Liver (tissue), 9 donors: ENCODE results near the gene ZNF185. TPM values are rescaled to one million over a fixed set of nuclear protein-coding genes. Genes with fewer than 3 reads are reported as not detected.

Experiments
- DNase-seq: peaks from one replicate; pipeline ENCODE4 v3.0.0-alpha.2; 2017; ENCODE audit warnings: low spot score
- H3K27ac ChIP-seq, 2 donors: one replicate each; pipeline ENCODE4 v1.7.0; 2013; ENCODE audit warnings: inconsistent platforms in 2 of 2, low read length in 2 of 2, control low read depth in 1 of 2, low read depth in 1 of 2, mild to moderate bottlenecking in 1 of 2
- H3K27me3 ChIP-seq, 4 donors: one replicate each; pipeline versions ENCODE4 v1.6.1 to v1.7.0; 2013; ENCODE audit warnings: low read length in 3 of 4, inconsistent platforms in 1 of 4, mild to moderate bottlenecking in 1 of 4, moderate library complexity in 1 of 4; ENCODE audit not compliant: control insufficient read depth in 4 of 4, insufficient read depth in 4 of 4
- H3K36me3 ChIP-seq, 4 donors: one replicate each; pipeline versions ENCODE4 v1.6.1 to v1.7.0; 2013; ENCODE audit warnings: low read length in 3 of 4, mild to moderate bottlenecking in 3 of 4, low read depth in 1 of 4, moderate library complexity in 1 of 4; ENCODE audit not compliant: control insufficient read depth in 4 of 4, insufficient read depth in 3 of 4
- H3K4me1 ChIP-seq, 4 donors: one replicate each; pipeline versions ENCODE4 v1.6.1 to v1.7.0; 2013; ENCODE audit warnings: low read length in 3 of 4, mild to moderate bottlenecking in 3 of 4, moderate library complexity in 1 of 4; ENCODE audit not compliant: control insufficient read depth in 4 of 4, insufficient read depth in 4 of 4
- H3K4me3 ChIP-seq, 3 donors: one replicate each; pipeline versions ENCODE4 v1.6.1 to v1.7.0; 2013; ENCODE audit warnings: low read length in 3 of 3, control low read depth in 1 of 3, low read depth in 1 of 3, mild to moderate bottlenecking in 1 of 3
- H3K9ac ChIP-seq, 2 donors: one replicate each; pipeline ENCODE4 v1.7.0; 2013; ENCODE audit warnings: low read length in 2 of 2, mild to moderate bottlenecking in 2 of 2, moderate library complexity in 2 of 2, control low read depth in 1 of 2, low read depth in 1 of 2
- H3K9me3 ChIP-seq, 4 donors: one replicate each; pipeline versions ENCODE4 v1.6.1 to v1.7.0; 2013; ENCODE audit warnings: low read length in 3 of 4; ENCODE audit not compliant: control insufficient read depth in 4 of 4
- EGR1 ChIP-seq, 2 donors: IDR thresholded peaks; 2 replicates each; pipeline ENCODE4 v1.6.1; 2016 to 2018; ENCODE audit warnings: antibody characterized with exemption in 2 of 2, low read depth in 2 of 2
- FOXA1 ChIP-seq: IDR thresholded peaks from 2 replicates; pipeline ENCODE4 v1.6.1; 2016; ENCODE audit warnings: antibody characterized with exemption
- FOXA2 ChIP-seq: IDR thresholded peaks from 2 replicates; pipeline ENCODE4 v1.6.1; 2016; ENCODE audit warnings: antibody characterized with exemption
- GABPA ChIP-seq, 2 donors: IDR thresholded peaks in 1 of 2; conservative IDR thresholded peaks in 1 of 2; 2 replicates each; pipeline ENCODE4 v1.6.1; 2016; ENCODE audit warnings: antibody characterized with exemption in 2 of 2, mild to moderate bottlenecking in 1 of 2, moderate library complexity in 1 of 2
- HNF4A ChIP-seq, 2 donors: conservative IDR thresholded peaks; 2 replicates each; pipeline ENCODE4 v1.6.1; 2016; ENCODE audit warnings: antibody characterized with exemption in 2 of 2, mild to moderate bottlenecking in 2 of 2
- HNF4G ChIP-seq: IDR thresholded peaks from 2 replicates; pipeline ENCODE4 v1.6.1; 2016; ENCODE audit warnings: antibody characterized with exemption
- JUND ChIP-seq, 2 donors: IDR thresholded peaks; 2 replicates each; pipeline ENCODE4 v1.6.1; 2016; ENCODE audit warnings: antibody characterized with exemption in 2 of 2
- NR2F2 ChIP-seq: IDR thresholded peaks from 2 replicates; pipeline ENCODE4 v1.6.1; 2016; ENCODE audit warnings: antibody characterized with exemption
- RAD21 ChIP-seq, 2 donors: IDR thresholded peaks; 2 replicates each; pipeline ENCODE4 v1.6.1; 2016; ENCODE audit warnings: antibody characterized with exemption in 2 of 2, mild to moderate bottlenecking in 2 of 2
- RXRA ChIP-seq, 2 donors: IDR thresholded peaks; 2 replicates each; pipeline ENCODE4 v1.6.1; 2017 to 2018; ENCODE audit warnings: antibody characterized with exemption in 2 of 2, mild to moderate bottlenecking in 1 of 2
- SP1 ChIP-seq: IDR thresholded peaks from 2 replicates; pipeline ENCODE4 v1.6.1; 2018; ENCODE audit warnings: antibody characterized with exemption, mild to moderate bottlenecking
- TAF1 ChIP-seq: conservative IDR thresholded peaks from 2 replicates; pipeline ENCODE4 v1.6.1; 2016; ENCODE audit warnings: antibody characterized with exemption, mild to moderate bottlenecking
- YY1 ChIP-seq: IDR thresholded peaks from 2 replicates; pipeline ENCODE4 v1.6.1; 2016; ENCODE audit warnings: antibody characterized with exemption, mild to moderate bottlenecking
- WGBS: extraction: QIAGEN DNeasy Blood & Tissue Kit; methylation state at CpG from one replicate; pipeline ENCODE4 v1.1.7; 2013; 5-methylcytosine and 5-hydroxymethylcytosine counted together
- polyA plus RNA-seq, 2 donors: library from polyadenylated mRNA; stranded (reverse) in 1 of 2; unstranded in 1 of 2; fragments of 200-250 nt in 1 of 2; fragments of >200 nt in 1 of 2; fragmentation: Nextera tagmentation in 1 of 2; extraction: Ambion mirVana in 1 of 2; gene quantifications; one replicate each; pipeline versions ENCODE4 v1.2.1 to v1.2.3, GENCODE V29; 2013 to 2015
- total RNA-seq, 2 donors: library from RNA; depleted of rRNA; stranded (reverse); fragments of >200 nt; gene quantifications; one replicate each; pipeline ENCODE4 v1.2.3, GENCODE V29; 2014
- TF ChIP-seq, protein P1 (sequence below): IDR thresholded peaks from 2 replicates; pipeline ENCODE4 v1.6.1; 2016; ENCODE audit warnings: antibody characterized with exemption
- TF ChIP-seq, protein P2 (sequence below): IDR thresholded peaks from 2 replicates; pipeline ENCODE4 v1.6.1; 2016; ENCODE audit warnings: antibody characterized with exemption
- TF ChIP-seq, protein P3 (sequence below): fragments of 150-350 bp; IDR thresholded peaks from 2 replicates; pipeline ENCODE4 v1.5.1; 2017; ENCODE audit warnings: improper control_type of control experiment, low read depth, low read length; ENCODE audit not compliant: missing input control
- TF ChIP-seq, protein P4 (sequence below): IDR thresholded peaks from 2 replicates; pipeline ENCODE4 v1.6.1; 2016; ENCODE audit warnings: antibody characterized with exemption, mild to moderate bottlenecking
- TF ChIP-seq, protein P5 (sequence below): IDR thresholded peaks from 2 replicates; pipeline ENCODE4 v1.6.1; 2016; ENCODE audit warnings: antibody characterized with exemption
- donor health status: healthy.
- donor health status: healthy.
- donor health status: healthy.
- donor health status: healthy.
- donor health status: healthy.

The ZNF185 gene
- total and polyA plus RNA-seq, 4 donors = 0.44 to 3.2 (median 0.94) TPM

DNA sequence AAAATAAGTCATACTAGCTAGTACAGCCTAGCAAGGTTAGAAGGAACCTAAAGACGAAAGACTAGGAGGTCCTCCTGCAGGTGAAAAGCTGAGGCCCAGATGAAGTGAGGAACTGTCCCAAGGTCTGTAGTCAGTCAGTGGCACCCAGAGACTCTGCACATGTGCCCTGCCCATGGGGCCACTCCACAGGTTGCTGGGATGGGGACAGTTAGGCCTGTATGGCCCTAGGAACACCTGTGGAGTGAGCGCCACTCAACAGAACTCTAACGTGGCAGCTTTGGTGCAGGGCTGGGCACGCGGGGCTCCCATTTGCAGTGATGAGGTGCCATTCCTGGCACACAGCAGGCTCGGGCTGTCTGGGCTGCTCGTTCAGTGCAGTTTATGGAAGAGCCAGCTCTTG, 14.8 kb downstream of the ZNF185 start:
- no peak overlapping the region for H3K27ac ChIP-seq
- WGBS = 78% methylated on average over 7 of the region's 7 CpGs
- H3K9ac ChIP-seq = no peak overlapping the region
- H3K36me3 ChIP-seq = no peaks in the 10 kb centered on the region
- H3K27me3 ChIP-seq = no peaks in the 10 kb centered on the region
- no peak for TF ChIP-seq NR2F2
- no peak for TF ChIP-seq GABPA (IDR thresholded peaks at IDR 0.05 in 1 of 2, conservative IDR thresholded peaks at IDR 0.05 in 1 of 2)
- TF ChIP-seq FOXA1 = no peak
- TF ChIP-seq HNF4G = no peak
- TF ChIP-seq, protein P1, sequence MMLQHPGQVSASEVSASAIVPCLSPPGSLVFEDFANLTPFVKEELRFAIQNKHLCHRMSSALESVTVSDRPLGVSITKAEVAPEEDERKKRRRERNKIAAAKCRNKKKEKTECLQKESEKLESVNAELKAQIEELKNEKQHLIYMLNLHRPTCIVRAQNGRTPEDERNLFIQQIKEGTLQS = no peak
- no peak for TF ChIP-seq EGR1 (IDR thresholded peaks at IDR 0.05; ENCODE audit: low read depth in 2 of 2)
- TF ChIP-seq JUND (IDR thresholded peaks at IDR 0.05) = no peak
- TF ChIP-seq HNF4A (conservative IDR thresholded peaks at IDR 0.05) = no peak
- TF ChIP-seq, protein P2, sequence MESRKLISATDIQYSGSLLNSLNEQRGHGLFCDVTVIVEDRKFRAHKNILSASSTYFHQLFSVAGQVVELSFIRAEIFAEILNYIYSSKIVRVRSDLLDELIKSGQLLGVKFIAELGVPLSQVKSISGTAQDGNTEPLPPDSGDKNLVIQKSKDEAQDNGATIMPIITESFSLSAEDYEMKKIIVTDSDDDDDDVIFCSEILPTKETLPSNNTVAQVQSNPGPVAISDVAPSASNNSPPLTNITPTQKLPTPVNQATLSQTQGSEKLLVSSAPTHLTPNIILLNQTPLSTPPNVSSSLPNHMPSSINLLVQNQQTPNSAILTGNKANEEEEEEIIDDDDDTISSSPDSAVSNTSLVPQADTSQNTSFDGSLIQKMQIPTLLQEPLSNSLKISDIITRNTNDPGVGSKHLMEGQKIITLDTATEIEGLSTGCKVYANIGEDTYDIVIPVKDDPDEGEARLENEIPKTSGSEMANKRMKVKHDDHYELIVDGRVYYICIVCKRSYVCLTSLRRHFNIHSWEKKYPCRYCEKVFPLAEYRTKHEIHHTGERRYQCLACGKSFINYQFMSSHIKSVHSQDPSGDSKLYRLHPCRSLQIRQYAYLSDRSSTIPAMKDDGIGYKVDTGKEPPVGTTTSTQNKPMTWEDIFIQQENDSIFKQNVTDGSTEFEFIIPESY = no peak
- TF ChIP-seq, protein P3, sequence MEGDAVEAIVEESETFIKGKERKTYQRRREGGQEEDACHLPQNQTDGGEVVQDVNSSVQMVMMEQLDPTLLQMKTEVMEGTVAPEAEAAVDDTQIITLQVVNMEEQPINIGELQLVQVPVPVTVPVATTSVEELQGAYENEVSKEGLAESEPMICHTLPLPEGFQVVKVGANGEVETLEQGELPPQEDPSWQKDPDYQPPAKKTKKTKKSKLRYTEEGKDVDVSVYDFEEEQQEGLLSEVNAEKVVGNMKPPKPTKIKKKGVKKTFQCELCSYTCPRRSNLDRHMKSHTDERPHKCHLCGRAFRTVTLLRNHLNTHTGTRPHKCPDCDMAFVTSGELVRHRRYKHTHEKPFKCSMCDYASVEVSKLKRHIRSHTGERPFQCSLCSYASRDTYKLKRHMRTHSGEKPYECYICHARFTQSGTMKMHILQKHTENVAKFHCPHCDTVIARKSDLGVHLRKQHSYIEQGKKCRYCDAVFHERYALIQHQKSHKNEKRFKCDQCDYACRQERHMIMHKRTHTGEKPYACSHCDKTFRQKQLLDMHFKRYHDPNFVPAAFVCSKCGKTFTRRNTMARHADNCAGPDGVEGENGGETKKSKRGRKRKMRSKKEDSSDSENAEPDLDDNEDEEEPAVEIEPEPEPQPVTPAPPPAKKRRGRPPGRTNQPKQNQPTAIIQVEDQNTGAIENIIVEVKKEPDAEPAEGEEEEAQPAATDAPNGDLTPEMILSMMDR = no peak
- TF ChIP-seq TAF1 = no peak
- TF ChIP-seq SP1 = no peak
- TF ChIP-seq RAD21 (IDR thresholded peaks at IDR 0.05) = no peak
- no peak for TF ChIP-seq YY1
- TF ChIP-seq FOXA2 = no peak
- TF ChIP-seq RXRA (IDR thresholded peaks at IDR 0.05) = no peak
- no peak overlapping the region for H3K4me3 ChIP-seq
- no peak for DNase-seq
- H3K4me1 ChIP-seq = no peaks in the 10 kb centered on the region
- H3K9me3 ChIP-seq = no peaks in the 10 kb centered on the region

DNA sequence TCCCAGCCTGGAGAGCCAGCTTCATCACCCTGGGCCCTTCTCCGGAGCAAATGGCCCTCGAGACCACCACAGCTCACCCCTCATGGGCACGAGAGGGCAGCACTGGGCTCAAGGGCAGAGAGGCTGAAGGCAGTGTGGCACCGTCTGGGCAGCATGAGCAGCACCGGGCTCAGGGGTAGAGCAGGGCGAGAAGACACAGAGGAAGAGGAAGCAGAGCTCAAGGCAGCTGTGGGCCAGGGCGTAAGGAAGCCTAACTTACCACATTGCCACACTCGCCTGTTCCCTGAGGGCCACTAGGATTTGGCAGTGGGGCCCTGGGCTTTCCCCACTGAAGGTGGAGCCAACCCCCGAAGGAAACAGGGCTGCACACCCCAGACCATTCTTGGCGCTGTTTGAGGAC, 15.5 kb downstream of the ZNF185 start:
- 71% methylated on average over 10 of the region's 10 CpGs for whole genome bisulfite sequencing

More for the DNA sequence above, 15.5 kb downstream of the ZNF185 start:
- no peak overlapping the region for H3K9ac ChIP-seq
- no peaks in the 10 kb centered on the region for H3K9me3 ChIP-seq
- no peak overlapping the region for H3K4me3 ChIP-seq
- no peaks in the 10 kb centered on the region for H3K27me3 ChIP-seq
- no peaks in the 10 kb centered on the region for H3K36me3 ChIP-seq
- TF ChIP-seq FOXA1 (no peak), YY1 (no peak), HNF4A (conservative IDR thresholded peaks at IDR 0.05) (no peak), JUND (IDR thresholded peaks at IDR 0.05) (no peak), EGR1 (IDR thresholded peaks at IDR 0.05; ENCODE audit: low read depth in 2 of 2) (no peak), RXRA (IDR thresholded peaks at IDR 0.05) (no peak), GABPA (IDR thresholded peaks at IDR 0.05 in 1 of 2, conservative IDR thresholded peaks at IDR 0.05 in 1 of 2) (no peak), HNF4G (no peak), TAF1 (no peak), SP1 (no peak), NR2F2 (no peak), RAD21 (IDR thresholded peaks at IDR 0.05) (no peak), FOXA2 (no peak)
- TF ChIP-seq, protein P4, sequence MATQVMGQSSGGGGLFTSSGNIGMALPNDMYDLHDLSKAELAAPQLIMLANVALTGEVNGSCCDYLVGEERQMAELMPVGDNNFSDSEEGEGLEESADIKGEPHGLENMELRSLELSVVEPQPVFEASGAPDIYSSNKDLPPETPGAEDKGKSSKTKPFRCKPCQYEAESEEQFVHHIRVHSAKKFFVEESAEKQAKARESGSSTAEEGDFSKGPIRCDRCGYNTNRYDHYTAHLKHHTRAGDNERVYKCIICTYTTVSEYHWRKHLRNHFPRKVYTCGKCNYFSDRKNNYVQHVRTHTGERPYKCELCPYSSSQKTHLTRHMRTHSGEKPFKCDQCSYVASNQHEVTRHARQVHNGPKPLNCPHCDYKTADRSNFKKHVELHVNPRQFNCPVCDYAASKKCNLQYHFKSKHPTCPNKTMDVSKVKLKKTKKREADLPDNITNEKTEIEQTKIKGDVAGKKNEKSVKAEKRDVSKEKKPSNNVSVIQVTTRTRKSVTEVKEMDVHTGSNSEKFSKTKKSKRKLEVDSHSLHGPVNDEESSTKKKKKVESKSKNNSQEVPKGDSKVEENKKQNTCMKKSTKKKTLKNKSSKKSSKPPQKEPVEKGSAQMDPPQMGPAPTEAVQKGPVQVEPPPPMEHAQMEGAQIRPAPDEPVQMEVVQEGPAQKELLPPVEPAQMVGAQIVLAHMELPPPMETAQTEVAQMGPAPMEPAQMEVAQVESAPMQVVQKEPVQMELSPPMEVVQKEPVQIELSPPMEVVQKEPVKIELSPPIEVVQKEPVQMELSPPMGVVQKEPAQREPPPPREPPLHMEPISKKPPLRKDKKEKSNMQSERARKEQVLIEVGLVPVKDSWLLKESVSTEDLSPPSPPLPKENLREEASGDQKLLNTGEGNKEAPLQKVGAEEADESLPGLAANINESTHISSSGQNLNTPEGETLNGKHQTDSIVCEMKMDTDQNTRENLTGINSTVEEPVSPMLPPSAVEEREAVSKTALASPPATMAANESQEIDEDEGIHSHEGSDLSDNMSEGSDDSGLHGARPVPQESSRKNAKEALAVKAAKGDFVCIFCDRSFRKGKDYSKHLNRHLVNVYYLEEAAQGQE = no peak
- TF ChIP-seq, protein P3 = no peak
- TF ChIP-seq, protein P5, sequence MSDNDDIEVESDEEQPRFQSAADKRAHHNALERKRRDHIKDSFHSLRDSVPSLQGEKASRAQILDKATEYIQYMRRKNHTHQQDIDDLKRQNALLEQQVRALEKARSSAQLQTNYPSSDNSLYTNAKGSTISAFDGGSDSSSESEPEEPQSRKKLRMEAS = no peak
- TF ChIP-seq, protein P1 = no peak
- TF ChIP-seq, protein P2 = no peak
- no peak for DNase-seq
- no peaks in the 10 kb centered on the region for H3K4me1 ChIP-seq
- H3K27ac ChIP-seq = no peak overlapping the region
